GM23338 (cell line): Measurements from ENCODE around the gene ATP10A. TPM values are rescaled to one million over a fixed set of nuclear protein-coding genes. Genes with fewer than 3 reads are reported as not detected.

ENCODE experiments used
- ATAC-seq: fragments of 200-7000 bp; cut with Tn5 transposase; 3 replicates; pipeline ENCODE4 v1.9.1; 2020
- DNase-seq: peaks from one replicate; pipeline ENCODE4 v3.0.0-alpha.2; 2015; ENCODE audit warnings: low spot score
- H2AFZ ChIP-seq: fragments of 200-600 bp; sonication (generic); 2 replicates; pipeline ENCODE4 v1.8.0; 2016; ENCODE audit warnings: antibody characterized with exemption, mild to moderate bottlenecking, moderate library complexity
- H3F3A ChIP-seq: fragments of 200-600 bp; sonication (generic); replicated peaks from 2 replicates; pipeline ENCODE4 v1.8.0; 2017; ENCODE audit warnings: antibody characterized with exemption, mixed run types, low read depth
- H3K27ac ChIP-seq: fragments of 200-600 bp; sonication (generic); 2 replicates; pipeline ENCODE4 v1.6.1; 2016; ENCODE audit warnings: low read depth
- H3K27me3 ChIP-seq: fragments of 200-600 bp; sonication (generic); 2 replicates; pipeline ENCODE4 v1.8.0; 2016; ENCODE audit warnings: mild to moderate bottlenecking, mixed run types, moderate library complexity; ENCODE audit not compliant: insufficient read depth
- H3K36me3 ChIP-seq: fragments of 200-600 bp; sonication (generic); 2 replicates; pipeline ENCODE4 v1.8.0; 2016; ENCODE audit warnings: mild to moderate bottlenecking; ENCODE audit not compliant: insufficient read depth
- H3K4me1 ChIP-seq: fragments of 200-600 bp; sonication (generic); 2 replicates; pipeline ENCODE4 v1.8.0; 2016; ENCODE audit warnings: mild to moderate bottlenecking, moderate library complexity; ENCODE audit not compliant: insufficient read depth
- H3K4me2 ChIP-seq: fragments of 200-600 bp; sonication (generic); 2 replicates; pipeline ENCODE4 v1.7.1; 2017; ENCODE audit warnings: mixed run types
- H3K4me3 ChIP-seq: fragments of 200-600 bp; sonication (generic); 2 replicates; pipeline ENCODE4 v1.6.1; 2016; ENCODE audit warnings: mixed run types
- H3K79me2 ChIP-seq: fragments of 200-600 bp; sonication (generic); replicated peaks from 2 replicates; pipeline ENCODE4 v1.8.0; 2017; ENCODE audit warnings: mild to moderate bottlenecking; ENCODE audit not compliant: insufficient read depth
- H3K9me2 ChIP-seq: fragments of 200-600 bp; sonication (generic); 2 replicates; pipeline ENCODE4 v1.8.0; 2017; ENCODE audit not compliant: insufficient read depth
- H4K20me1 ChIP-seq: fragments of 200-600 bp; sonication (generic); replicated peaks from 2 replicates; pipeline ENCODE4 v1.8.0; 2017; ENCODE audit warnings: mild to moderate bottlenecking; ENCODE audit not compliant: insufficient read depth
- H3K27ac Mint-ChIP-seq: 2 replicates; pipeline ENCODE4 v1.8.0; 2020; ENCODE audit warnings: inconsistent platforms, mild to moderate bottlenecking, moderate library complexity, mixed read lengths
- H3K27me3 Mint-ChIP-seq: 3 replicates; pipeline ENCODE4 v1.8.0; 2022; ENCODE audit warnings: low read depth, mild to moderate bottlenecking, moderate library complexity, mixed read lengths, inconsistent platforms; ENCODE audit not compliant: insufficient read depth, poor library complexity
- H3K36me3 Mint-ChIP-seq: 3 replicates; pipeline ENCODE4 v1.8.0; 2021; ENCODE audit warnings: low read depth, mild to moderate bottlenecking, inconsistent platforms, moderate library complexity, mixed read lengths
- H3K4me1 Mint-ChIP-seq: 3 replicates; pipeline ENCODE4 v1.8.0; 2020; ENCODE audit warnings: mild to moderate bottlenecking, inconsistent platforms, mixed read lengths
- H3K4me3 Mint-ChIP-seq: 3 replicates; pipeline ENCODE4 v1.8.0; 2021; ENCODE audit warnings: moderate library complexity, mild to moderate bottlenecking, inconsistent platforms, mixed read lengths
- H3K9me3 Mint-ChIP-seq: 3 replicates; pipeline ENCODE4 v1.8.0; 2020; ENCODE audit warnings: moderate library complexity, mild to moderate bottlenecking, inconsistent platforms, mixed read lengths
- CREB1 ChIP-seq: fragments of 250-450 bp; sonication (Bioruptor Pico); IDR thresholded peaks from 2 replicates; pipeline ENCODE4 v1.5.0; 2020; ENCODE audit warnings: low read depth, mild to moderate bottlenecking, moderate library complexity
- CTCF ChIP-seq, 2 experiments: fragments of 200-600 bp in 1 of 2; sonication (generic) in 1 of 2; conservative IDR thresholded peaks; 2 replicates each; pipeline versions ENCODE4 v1.5.1 to v1.6.1; 2016 to 2017; ENCODE audit warnings: antibody characterized with exemption in 2 of 2, low read depth in 2 of 2, mild to moderate bottlenecking in 2 of 2, moderate library complexity in 1 of 2
- EZH2phosphoT487 ChIP-seq: fragments of 200-600 bp; sonication (generic); IDR thresholded peaks from one replicate; pipeline ENCODE4 v1.8.1; 2018; ENCODE audit warnings: antibody characterized with exemption; ENCODE audit not compliant: unreplicated experiment
- JUNB ChIP-seq: IDR thresholded peaks from one replicate; pipeline ENCODE4 v1.6.1; 2016; ENCODE audit warnings: antibody characterized with exemption; ENCODE audit not compliant: unreplicated experiment
- POLR2AphosphoS5 ChIP-seq: IDR thresholded peaks from 2 replicates; pipeline ENCODE4 v1.6.1; 2016; ENCODE audit warnings: antibody characterized with exemption, low read depth
- ZNF114 ChIP-seq: fragments of 250-450 bp; sonication (Bioruptor Pico); IDR thresholded peaks from 2 replicates; pipeline ENCODE4 v1.5.0; 2020; ENCODE audit warnings: mild to moderate bottlenecking, moderate library complexity
- polyA plus RNA-seq: library from polyadenylated mRNA; unstranded; fragments of >200 nt; fragmentation: Nextera tagmentation; extraction: Ambion mirVana; gene quantifications from 2 replicates; pipeline ENCODE4 v1.2.1, GENCODE V29; 2016
- total RNA-seq: library from RNA; depleted of rRNA; stranded (reverse); fragments of >200 nt; shearing (Covaris generic); gene quantifications from 2 replicates; pipeline ENCODE4 v1.2.3, GENCODE V29; 2014
- TF ChIP-seq, protein P1 (sequence below): fragments of 250-450 bp; sonication (Bioruptor Pico); IDR thresholded peaks from 2 replicates; pipeline ENCODE4 v1.5.0; 2020; ENCODE audit warnings: mild to moderate bottlenecking, moderate library complexity
- TF ChIP-seq, protein P2 (sequence below): IDR thresholded peaks from one replicate; pipeline ENCODE4 v1.6.1; 2018; ENCODE audit warnings: antibody characterized with exemption; ENCODE audit not compliant: unreplicated experiment

Gene ATP10A
- total and polyA plus RNA-seq, 2 experiments from 2014 or later, result 0.36 to 5.6 TPM

- TF ChIP-seq, protein P1, sequence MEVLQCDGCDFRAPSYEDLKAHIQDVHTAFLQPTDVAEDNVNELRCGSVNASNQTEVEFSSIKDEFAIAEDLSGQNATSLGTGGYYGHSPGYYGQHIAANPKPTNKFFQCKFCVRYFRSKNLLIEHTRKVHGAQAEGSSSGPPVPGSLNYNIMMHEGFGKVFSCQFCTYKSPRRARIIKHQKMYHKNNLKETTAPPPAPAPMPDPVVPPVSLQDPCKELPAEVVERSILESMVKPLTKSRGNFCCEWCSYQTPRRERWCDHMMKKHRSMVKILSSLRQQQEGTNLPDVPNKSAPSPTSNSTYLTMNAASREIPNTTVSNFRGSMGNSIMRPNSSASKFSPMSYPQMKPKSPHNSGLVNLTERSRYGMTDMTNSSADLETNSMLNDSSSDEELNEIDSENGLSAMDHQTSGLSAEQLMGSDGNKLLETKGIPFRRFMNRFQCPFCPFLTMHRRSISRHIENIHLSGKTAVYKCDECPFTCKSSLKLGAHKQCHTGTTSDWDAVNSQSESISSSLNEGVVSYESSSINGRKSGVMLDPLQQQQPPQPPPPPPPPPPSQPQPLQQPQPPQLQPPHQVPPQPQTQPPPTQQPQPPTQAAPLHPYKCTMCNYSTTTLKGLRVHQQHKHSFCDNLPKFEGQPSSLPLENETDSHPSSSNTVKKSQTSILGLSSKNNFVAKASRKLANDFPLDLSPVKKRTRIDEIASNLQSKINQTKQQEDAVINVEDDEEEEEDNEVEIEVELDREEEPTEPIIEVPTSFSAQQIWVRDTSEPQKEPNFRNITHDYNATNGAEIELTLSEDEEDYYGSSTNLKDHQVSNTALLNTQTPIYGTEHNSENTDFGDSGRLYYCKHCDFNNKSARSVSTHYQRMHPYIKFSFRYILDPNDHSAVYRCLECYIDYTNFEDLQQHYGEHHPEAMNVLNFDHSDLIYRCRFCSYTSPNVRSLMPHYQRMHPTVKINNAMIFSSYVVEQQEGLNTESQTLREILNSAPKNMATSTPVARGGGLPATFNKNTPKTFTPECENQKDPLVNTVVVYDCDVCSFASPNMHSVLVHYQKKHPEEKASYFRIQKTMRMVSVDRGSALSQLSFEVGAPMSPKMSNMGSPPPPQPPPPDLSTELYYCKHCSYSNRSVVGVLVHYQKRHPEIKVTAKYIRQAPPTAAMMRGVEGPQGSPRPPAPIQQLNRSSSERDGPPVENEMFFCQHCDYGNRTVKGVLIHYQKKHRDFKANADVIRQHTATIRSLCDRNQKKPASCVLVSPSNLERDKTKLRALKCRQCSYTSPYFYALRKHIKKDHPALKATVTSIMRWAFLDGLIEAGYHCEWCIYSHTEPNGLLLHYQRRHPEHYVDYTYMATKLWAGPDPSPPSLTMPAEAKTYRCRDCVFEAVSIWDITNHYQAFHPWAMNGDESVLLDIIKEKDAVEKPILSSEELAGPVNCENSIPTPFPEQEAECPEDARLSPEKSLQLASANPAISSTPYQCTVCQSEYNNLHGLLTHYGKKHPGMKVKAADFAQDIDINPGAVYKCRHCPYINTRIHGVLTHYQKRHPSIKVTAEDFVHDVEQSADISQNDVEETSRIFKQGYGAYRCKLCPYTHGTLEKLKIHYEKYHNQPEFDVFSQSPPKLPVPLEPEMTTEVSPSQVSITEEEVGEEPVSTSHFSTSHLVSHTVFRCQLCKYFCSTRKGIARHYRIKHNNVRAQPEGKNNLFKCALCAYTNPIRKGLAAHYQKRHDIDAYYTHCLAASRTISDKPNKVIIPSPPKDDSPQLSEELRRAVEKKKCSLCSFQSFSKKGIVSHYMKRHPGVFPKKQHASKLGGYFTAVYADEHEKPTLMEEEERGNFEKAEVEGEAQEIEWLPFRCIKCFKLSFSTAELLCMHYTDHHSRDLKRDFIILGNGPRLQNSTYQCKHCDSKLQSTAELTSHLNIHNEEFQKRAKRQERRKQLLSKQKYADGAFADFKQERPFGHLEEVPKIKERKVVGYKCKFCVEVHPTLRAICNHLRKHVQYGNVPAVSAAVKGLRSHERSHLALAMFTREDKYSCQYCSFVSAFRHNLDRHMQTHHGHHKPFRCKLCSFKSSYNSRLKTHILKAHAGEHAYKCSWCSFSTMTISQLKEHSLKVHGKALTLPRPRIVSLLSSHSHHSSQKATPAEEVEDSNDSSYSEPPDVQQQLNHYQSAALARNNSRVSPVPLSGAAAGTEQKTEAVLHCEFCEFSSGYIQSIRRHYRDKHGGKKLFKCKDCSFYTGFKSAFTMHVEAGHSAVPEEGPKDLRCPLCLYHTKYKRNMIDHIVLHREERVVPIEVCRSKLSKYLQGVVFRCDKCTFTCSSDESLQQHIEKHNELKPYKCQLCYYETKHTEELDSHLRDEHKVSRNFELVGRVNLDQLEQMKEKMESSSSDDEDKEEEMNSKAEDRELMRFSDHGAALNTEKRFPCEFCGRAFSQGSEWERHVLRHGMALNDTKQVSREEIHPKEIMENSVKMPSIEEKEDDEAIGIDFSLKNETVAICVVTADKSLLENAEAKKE (CRISPR knock-in tag), result no peak
- TF ChIP-seq POLR2AphosphoS5 (no peak), JUNB (no peak)
Measured at GRCh38 chr15:25707656-25708365, 155.3 kb downstream of the ATP10A start (continued).

- Histone ChIP-seq H3F3A (no peaks in the 10 kb centered on the region), H3K36me3 (no peaks in the 10 kb centered on the region), H3K4me3 (no peak overlapping the region), H3K79me2 (no peaks in the 10 kb centered on the region), H3K4me2 (no peak overlapping the region), H3K27ac (no peak overlapping the region), H4K20me1 (no peaks in the 10 kb centered on the region), H3K27me3 (no peaks in the 10 kb centered on the region), H3K4me1 (no peaks in the 10 kb centered on the region), H3K9me2 (no peaks in the 10 kb centered on the region), H2AFZ (no peak overlapping the region)
- Mint-ChIP-seq H3K9me3 (no peaks in the 10 kb centered on the region), H3K27me3 (peaks cover 12% of the 10 kb centered on the region), H3K27ac (no peak overlapping the region), H3K36me3 (no peaks in the 10 kb centered on the region), H3K4me3 (no peak overlapping the region), H3K4me1 (0 out of 3 replicates have a peak, but pooled peaks cover 2% of the 10 kb centered on the region)
- ATAC-seq, result no peak
- no peak for DNase-seq
- TF ChIP-seq, protein P2, sequence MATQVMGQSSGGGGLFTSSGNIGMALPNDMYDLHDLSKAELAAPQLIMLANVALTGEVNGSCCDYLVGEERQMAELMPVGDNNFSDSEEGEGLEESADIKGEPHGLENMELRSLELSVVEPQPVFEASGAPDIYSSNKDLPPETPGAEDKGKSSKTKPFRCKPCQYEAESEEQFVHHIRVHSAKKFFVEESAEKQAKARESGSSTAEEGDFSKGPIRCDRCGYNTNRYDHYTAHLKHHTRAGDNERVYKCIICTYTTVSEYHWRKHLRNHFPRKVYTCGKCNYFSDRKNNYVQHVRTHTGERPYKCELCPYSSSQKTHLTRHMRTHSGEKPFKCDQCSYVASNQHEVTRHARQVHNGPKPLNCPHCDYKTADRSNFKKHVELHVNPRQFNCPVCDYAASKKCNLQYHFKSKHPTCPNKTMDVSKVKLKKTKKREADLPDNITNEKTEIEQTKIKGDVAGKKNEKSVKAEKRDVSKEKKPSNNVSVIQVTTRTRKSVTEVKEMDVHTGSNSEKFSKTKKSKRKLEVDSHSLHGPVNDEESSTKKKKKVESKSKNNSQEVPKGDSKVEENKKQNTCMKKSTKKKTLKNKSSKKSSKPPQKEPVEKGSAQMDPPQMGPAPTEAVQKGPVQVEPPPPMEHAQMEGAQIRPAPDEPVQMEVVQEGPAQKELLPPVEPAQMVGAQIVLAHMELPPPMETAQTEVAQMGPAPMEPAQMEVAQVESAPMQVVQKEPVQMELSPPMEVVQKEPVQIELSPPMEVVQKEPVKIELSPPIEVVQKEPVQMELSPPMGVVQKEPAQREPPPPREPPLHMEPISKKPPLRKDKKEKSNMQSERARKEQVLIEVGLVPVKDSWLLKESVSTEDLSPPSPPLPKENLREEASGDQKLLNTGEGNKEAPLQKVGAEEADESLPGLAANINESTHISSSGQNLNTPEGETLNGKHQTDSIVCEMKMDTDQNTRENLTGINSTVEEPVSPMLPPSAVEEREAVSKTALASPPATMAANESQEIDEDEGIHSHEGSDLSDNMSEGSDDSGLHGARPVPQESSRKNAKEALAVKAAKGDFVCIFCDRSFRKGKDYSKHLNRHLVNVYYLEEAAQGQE, result no peak
- TF ChIP-seq CREB1 (CRISPR knock-in tag), result no peak
- TF ChIP-seq CTCF (conservative IDR thresholded peaks at IDR 0.05; ENCODE audit: low read depth in 2 of 2), result no peak
- TF ChIP-seq ZNF114 (CRISPR knock-in tag), result no peak
- no peak for TF ChIP-seq EZH2phosphoT487
Measured at GRCh38 chr15:25706176-25706955, 156.8 kb downstream of the ATP10A start.
